ENCODE measurements around the gene STX18.
"Not testable (repeated sequence)": the region's sequence is repeated elsewhere in the genome, so short reads cannot be mapped to it uniquely, and the experiment has no call there.

DNA sequence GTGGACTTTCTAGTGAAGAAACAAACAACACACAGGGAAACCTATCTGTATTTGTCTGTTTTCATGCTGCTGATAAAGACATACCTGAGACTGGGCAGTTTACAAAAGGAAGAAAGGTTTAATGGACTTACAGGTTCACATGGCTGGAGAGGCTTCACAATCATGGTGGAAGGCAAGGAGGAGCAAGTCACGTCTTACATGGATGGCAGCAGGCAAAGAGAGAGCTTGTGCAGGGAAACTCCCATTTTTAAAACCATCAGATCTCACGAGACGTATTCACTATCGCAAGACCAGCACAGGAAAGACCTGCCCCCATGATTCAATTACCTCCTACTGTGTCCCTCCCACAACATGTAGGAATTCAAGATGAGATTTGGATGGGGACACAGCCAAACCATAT lies 28.0 kb upstream of the STX18 start:
- not testable (repeated sequence) for TF ChIP-seq POLR2A (IDR thresholded peaks at IDR 0.05)
- TF ChIP-seq, protein P1, sequence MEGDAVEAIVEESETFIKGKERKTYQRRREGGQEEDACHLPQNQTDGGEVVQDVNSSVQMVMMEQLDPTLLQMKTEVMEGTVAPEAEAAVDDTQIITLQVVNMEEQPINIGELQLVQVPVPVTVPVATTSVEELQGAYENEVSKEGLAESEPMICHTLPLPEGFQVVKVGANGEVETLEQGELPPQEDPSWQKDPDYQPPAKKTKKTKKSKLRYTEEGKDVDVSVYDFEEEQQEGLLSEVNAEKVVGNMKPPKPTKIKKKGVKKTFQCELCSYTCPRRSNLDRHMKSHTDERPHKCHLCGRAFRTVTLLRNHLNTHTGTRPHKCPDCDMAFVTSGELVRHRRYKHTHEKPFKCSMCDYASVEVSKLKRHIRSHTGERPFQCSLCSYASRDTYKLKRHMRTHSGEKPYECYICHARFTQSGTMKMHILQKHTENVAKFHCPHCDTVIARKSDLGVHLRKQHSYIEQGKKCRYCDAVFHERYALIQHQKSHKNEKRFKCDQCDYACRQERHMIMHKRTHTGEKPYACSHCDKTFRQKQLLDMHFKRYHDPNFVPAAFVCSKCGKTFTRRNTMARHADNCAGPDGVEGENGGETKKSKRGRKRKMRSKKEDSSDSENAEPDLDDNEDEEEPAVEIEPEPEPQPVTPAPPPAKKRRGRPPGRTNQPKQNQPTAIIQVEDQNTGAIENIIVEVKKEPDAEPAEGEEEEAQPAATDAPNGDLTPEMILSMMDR (IDR thresholded peaks at IDR 0.05) = not testable (repeated sequence)
